ENCODE measurements around the gene PPP5C.

- no peak for TF ChIP-seq POLR2AphosphoS5 (IDR thresholded peaks at IDR 0.05)
- TF ChIP-seq, protein P1, sequence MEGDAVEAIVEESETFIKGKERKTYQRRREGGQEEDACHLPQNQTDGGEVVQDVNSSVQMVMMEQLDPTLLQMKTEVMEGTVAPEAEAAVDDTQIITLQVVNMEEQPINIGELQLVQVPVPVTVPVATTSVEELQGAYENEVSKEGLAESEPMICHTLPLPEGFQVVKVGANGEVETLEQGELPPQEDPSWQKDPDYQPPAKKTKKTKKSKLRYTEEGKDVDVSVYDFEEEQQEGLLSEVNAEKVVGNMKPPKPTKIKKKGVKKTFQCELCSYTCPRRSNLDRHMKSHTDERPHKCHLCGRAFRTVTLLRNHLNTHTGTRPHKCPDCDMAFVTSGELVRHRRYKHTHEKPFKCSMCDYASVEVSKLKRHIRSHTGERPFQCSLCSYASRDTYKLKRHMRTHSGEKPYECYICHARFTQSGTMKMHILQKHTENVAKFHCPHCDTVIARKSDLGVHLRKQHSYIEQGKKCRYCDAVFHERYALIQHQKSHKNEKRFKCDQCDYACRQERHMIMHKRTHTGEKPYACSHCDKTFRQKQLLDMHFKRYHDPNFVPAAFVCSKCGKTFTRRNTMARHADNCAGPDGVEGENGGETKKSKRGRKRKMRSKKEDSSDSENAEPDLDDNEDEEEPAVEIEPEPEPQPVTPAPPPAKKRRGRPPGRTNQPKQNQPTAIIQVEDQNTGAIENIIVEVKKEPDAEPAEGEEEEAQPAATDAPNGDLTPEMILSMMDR (IDR thresholded peaks at IDR 0.05; ENCODE audit: poor library complexity, severe bottlenecking), result no peak
- TF ChIP-seq, protein P2, sequence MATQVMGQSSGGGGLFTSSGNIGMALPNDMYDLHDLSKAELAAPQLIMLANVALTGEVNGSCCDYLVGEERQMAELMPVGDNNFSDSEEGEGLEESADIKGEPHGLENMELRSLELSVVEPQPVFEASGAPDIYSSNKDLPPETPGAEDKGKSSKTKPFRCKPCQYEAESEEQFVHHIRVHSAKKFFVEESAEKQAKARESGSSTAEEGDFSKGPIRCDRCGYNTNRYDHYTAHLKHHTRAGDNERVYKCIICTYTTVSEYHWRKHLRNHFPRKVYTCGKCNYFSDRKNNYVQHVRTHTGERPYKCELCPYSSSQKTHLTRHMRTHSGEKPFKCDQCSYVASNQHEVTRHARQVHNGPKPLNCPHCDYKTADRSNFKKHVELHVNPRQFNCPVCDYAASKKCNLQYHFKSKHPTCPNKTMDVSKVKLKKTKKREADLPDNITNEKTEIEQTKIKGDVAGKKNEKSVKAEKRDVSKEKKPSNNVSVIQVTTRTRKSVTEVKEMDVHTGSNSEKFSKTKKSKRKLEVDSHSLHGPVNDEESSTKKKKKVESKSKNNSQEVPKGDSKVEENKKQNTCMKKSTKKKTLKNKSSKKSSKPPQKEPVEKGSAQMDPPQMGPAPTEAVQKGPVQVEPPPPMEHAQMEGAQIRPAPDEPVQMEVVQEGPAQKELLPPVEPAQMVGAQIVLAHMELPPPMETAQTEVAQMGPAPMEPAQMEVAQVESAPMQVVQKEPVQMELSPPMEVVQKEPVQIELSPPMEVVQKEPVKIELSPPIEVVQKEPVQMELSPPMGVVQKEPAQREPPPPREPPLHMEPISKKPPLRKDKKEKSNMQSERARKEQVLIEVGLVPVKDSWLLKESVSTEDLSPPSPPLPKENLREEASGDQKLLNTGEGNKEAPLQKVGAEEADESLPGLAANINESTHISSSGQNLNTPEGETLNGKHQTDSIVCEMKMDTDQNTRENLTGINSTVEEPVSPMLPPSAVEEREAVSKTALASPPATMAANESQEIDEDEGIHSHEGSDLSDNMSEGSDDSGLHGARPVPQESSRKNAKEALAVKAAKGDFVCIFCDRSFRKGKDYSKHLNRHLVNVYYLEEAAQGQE (IDR thresholded peaks at IDR 0.05; ENCODE audit: borderline replicate concordance), result no peak
- no peak for TF ChIP-seq EP300 (conservative IDR thresholded peaks at IDR 0.05; ENCODE audit: poor library complexity, severe bottlenecking)
- TF ChIP-seq TAF1 (IDR thresholded peaks at IDR 0.05; ENCODE audit: low read depth), result no peak
Measured at GRCh38 chr19:46368116-46368515, 21.2 kb downstream of the PPP5C start.
